Activated naive CD4-positive, alpha-beta T cell treated with anti-CD3 and anti-CD28 coated beads, Interleukin-2, amount 50 U/mL, for 24 hours (primary cell): ENCODE results near the gene SDF4.

ENCODE experiments used
- H3K27ac Mint-ChIP-seq: one replicate; pipeline ENCODE4 v1.8.0; 2021; ENCODE audit warnings: mild to moderate bottlenecking, mixed read lengths
- H3K27me3 Mint-ChIP-seq: one replicate; pipeline ENCODE4 v1.8.0; 2021; ENCODE audit warnings: mixed read lengths
- H3K36me3 Mint-ChIP-seq: one replicate; pipeline ENCODE4 v1.8.0; 2021; ENCODE audit warnings: mixed read lengths
- H3K4me1 Mint-ChIP-seq: one replicate; pipeline ENCODE4 v1.8.0; 2021; ENCODE audit warnings: mixed read lengths
- H3K4me3 Mint-ChIP-seq: one replicate; pipeline ENCODE4 v1.8.0; 2021; ENCODE audit warnings: mild to moderate bottlenecking, mixed read lengths
- H3K9me3 Mint-ChIP-seq: one replicate; pipeline ENCODE4 v1.8.0; 2021; ENCODE audit warnings: mixed read lengths

The SDF4 gene

DNA sequence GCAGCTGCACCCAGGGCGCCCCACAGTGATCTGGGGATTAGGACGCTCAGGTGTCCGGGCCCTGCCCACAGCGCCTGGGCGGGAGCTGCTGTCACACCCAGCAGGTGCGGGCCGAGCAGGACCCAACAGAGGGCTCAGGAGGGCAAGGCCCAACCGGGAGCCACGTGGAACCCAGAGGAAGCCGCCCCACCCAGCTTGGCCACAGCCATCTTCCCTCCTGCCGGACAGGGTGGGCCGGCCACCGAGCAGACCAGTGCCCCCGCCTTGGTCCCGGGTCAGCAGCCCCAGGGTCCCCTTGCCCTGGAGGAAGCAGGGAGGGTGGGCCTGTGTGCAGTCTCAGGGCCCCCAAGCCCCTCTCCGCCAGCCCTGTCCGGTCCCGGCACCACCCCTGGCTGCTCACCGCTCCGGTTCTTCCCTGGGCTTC, 64.4 kb downstream of the SDF4 start:
- H3K27me3 Mint-ChIP-seq, result peaks cover 5% of the 10 kb centered on the region
- H3K4me1 Mint-ChIP-seq, result peaks cover 10% of the 10 kb centered on the region
- H3K36me3 Mint-ChIP-seq, result no peaks in the 10 kb centered on the region
- no peaks in the 10 kb centered on the region for H3K9me3 Mint-ChIP-seq
- no peak overlapping the region for H3K27ac Mint-ChIP-seq
- H3K4me3 Mint-ChIP-seq, result no peak overlapping the region
